KOPT-K1 (cell line): ENCODE measurements around the gene UBAC2.

Experiments
- H3K27ac ChIP-seq: fragments of 200-600 bp; sonication (generic); 2 replicates; pipeline ENCODE4 v1.5.1; 2016; ENCODE audit warnings: antibody characterized with exemption, mild to moderate bottlenecking, low read depth, low read length; ENCODE audit not compliant: poor library complexity, severe bottlenecking
- H3K36me3 ChIP-seq: fragments of 200-600 bp; sonication (generic); 2 replicates; pipeline ENCODE4 v1.5.1; 2017; ENCODE audit warnings: antibody characterized with exemption, mild to moderate bottlenecking, low read length, moderate library complexity; ENCODE audit not compliant: insufficient read depth
- H3K9me3 ChIP-seq: fragments of 200-600 bp; sonication (generic); 2 replicates; pipeline ENCODE4 v1.5.1; 2017; ENCODE audit warnings: antibody characterized with exemption, low read length, mild to moderate bottlenecking; ENCODE audit not compliant: insufficient read depth, poor library complexity, severe bottlenecking

The UBAC2 gene

GRCh38 chr13:99353246-99353600, 152.6 kb downstream of the UBAC2 start:
- Histone ChIP-seq H3K36me3 (peaks cover 81% of the 10 kb centered on the region), H3K27ac (no peak overlapping the region), H3K9me3 (no peaks in the 10 kb centered on the region)

GRCh38 chr13:99353836-99354235, 153.2 kb downstream of the UBAC2 start:
- H3K9me3 ChIP-seq = no peaks in the 10 kb centered on the region
- no peak overlapping the region for H3K27ac ChIP-seq
- H3K36me3 ChIP-seq = peaks cover 80% of the 10 kb centered on the region

GRCh38 chr13:99354371-99354951, 153.8 kb downstream of the UBAC2 start:
- Histone ChIP-seq H3K36me3 (peaks cover 80% of the 10 kb centered on the region), H3K9me3 (no peaks in the 10 kb centered on the region), H3K27ac (no peak overlapping the region)

- H3K36me3 ChIP-seq = peaks cover 79% of the 10 kb centered on the region
- no peaks in the 10 kb centered on the region for H3K9me3 ChIP-seq
- H3K27ac ChIP-seq = no peak overlapping the region
Measured at GRCh38 chr13:99355267-99356011, 154.8 kb downstream of the UBAC2 start.

GRCh38 chr13:99356012-99356261, 155.3 kb downstream of the UBAC2 start:
- no peaks in the 10 kb centered on the region for H3K9me3 ChIP-seq
- peak overlapping the region; percentile 21 for H3K27ac ChIP-seq
- peaks cover 76% of the 10 kb centered on the region for H3K36me3 ChIP-seq

- Histone ChIP-seq H3K36me3 (peaks cover 77% of the 10 kb centered on the region), H3K27ac (peak overlapping the region; percentile 21), H3K9me3 (no peaks in the 10 kb centered on the region)
Measured at GRCh38 chr13:99356262-99357091, 155.8 kb downstream of the UBAC2 start.

- no peaks in the 10 kb centered on the region for H3K9me3 ChIP-seq
- no peak overlapping the region for H3K27ac ChIP-seq
- H3K36me3 ChIP-seq = peaks cover 78% of the 10 kb centered on the region
Measured at GRCh38 chr13:99357131-99357596, 156.5 kb downstream of the UBAC2 start.

GRCh38 chr13:99357941-99358340, 157.3 kb downstream of the UBAC2 start:
- Histone ChIP-seq H3K27ac (no peak overlapping the region), H3K36me3 (peaks cover 76% of the 10 kb centered on the region)

GRCh38 chr13:99359528-99359927, 158.9 kb downstream of the UBAC2 start:
- Histone ChIP-seq H3K27ac (no peak overlapping the region), H3K9me3 (no peaks in the 10 kb centered on the region), H3K36me3 (peaks cover 67% of the 10 kb centered on the region)

More at GRCh38 chr13:99357941-99358340, 157.3 kb downstream of the UBAC2 start:
- H3K9me3 ChIP-seq = no peaks in the 10 kb centered on the region

GRCh38 chr13:99360696-99361095, 160.0 kb downstream of the UBAC2 start:
- Histone ChIP-seq H3K27ac (peak overlapping the region; percentile 41), H3K9me3 (no peaks in the 10 kb centered on the region), H3K36me3 (peaks cover 55% of the 10 kb centered on the region)

GRCh38 chr13:99361197-99361596, 160.5 kb downstream of the UBAC2 start:
- H3K9me3 ChIP-seq = no peaks in the 10 kb centered on the region
- peak overlapping the region; percentile 41 for H3K27ac ChIP-seq
- peaks cover 50% of the 10 kb centered on the region for H3K36me3 ChIP-seq

GRCh38 chr13:99362362-99362761, 161.7 kb downstream of the UBAC2 start:
- H3K27ac ChIP-seq = no peak overlapping the region
- H3K9me3 ChIP-seq = no peaks in the 10 kb centered on the region
- peaks cover 47% of the 10 kb centered on the region for H3K36me3 ChIP-seq

- H3K9me3 ChIP-seq = no peaks in the 10 kb centered on the region
- peaks cover 48% of the 10 kb centered on the region for H3K36me3 ChIP-seq
- no peak overlapping the region for H3K27ac ChIP-seq
Measured at GRCh38 chr13:99363391-99363790, 162.7 kb downstream of the UBAC2 start.

GRCh38 chr13:99363949-99364348, 163.3 kb downstream of the UBAC2 start:
- H3K27ac ChIP-seq = no peak overlapping the region
- H3K36me3 ChIP-seq = peaks cover 47% of the 10 kb centered on the region
- H3K9me3 ChIP-seq = no peaks in the 10 kb centered on the region
